K562 (cell line): ENCODE results near the gene CYP4F12. TPM values are rescaled to one million over a fixed set of nuclear protein-coding genes. Genes with fewer than 3 reads are reported as not detected.

Experiments used
- ATAC-seq: fragments of 200-7000 bp; cut with Tn5 transposase; 3 replicates; pipeline ENCODE4 v1.9.1; 2020; ENCODE audit warnings: moderate library complexity
- BruUV-seq: library from RNA; stranded (reverse); fragments of 400-500 nt; replicated peaks from 2 replicates; lab custom pipeline; 2021; lab: Mats Ljungman, UMichigan
- CTCF ChIA-PET: fragments of 300-600 bp; formaldehyde crosslinking; extraction: SDS; loops from one replicate; lab custom pipeline; 2021; ENCODE audit warnings: low intra/inter-chr PET ratio; lab: Yijun Ruan, JAX
- POLR2A ChIA-PET: fragments of 300-600, 350-650 bp; sonication (Branson Sonifier 250); formaldehyde crosslinking; extraction: SDS; loops from one replicate; lab custom pipeline; 2021; ENCODE audit warnings: antibody characterized with exemption, inconsistent platforms; lab: Yijun Ruan, JAX
- DNase-seq, 4 experiments: peaks; one replicate each; pipeline versions ENCODE4 v3.0.0 to v3.0.0-alpha.2; 2011 to 2018; ENCODE audit warnings: low spot score in 3 of 4, mixed read lengths in 3 of 4; ENCODE audit errors: extremely low read depth in 1 of 4
- FAIRE-seq: peaks from 2 replicates; lab custom pipeline; 2011; peaks lifted over from hg19 to GRCh38; lab: Jason Lieb, UNC
- H2AFZ ChIP-seq: 2 replicates; pipeline ENCODE4 v1.6.0; 2011; ENCODE audit warnings: low read depth, low read length, control low read depth, inconsistent platforms
- H3K27ac ChIP-seq: fragments of 200-600 bp; 3 replicates; pipeline ENCODE4 v1.8.0; 2011; ENCODE audit warnings: low read depth, mild to moderate bottlenecking, control low read depth, inconsistent platforms, low read length, moderate library complexity, mixed read lengths; ENCODE audit errors: extremely low read depth
- H3K27me3 ChIP-seq, 2 experiments: fragments of 300-600 bp in 1 of 2; 2 replicates in 1 of 2; 3 replicates in 1 of 2; pipeline versions ENCODE4 v1.6.0 to v1.8.0; 2011; ENCODE audit warnings: inconsistent platforms in 2 of 2, low read length in 2 of 2, mild to moderate bottlenecking in 1 of 2, mixed read lengths in 1 of 2, moderate library complexity in 1 of 2; ENCODE audit not compliant: control insufficient read depth in 2 of 2, insufficient read depth in 2 of 2
- H3K36me3 ChIP-seq: fragments of 300-600 bp; 3 replicates; pipeline ENCODE4 v1.8.0; 2011; ENCODE audit warnings: mild to moderate bottlenecking, low read length, inconsistent platforms; ENCODE audit not compliant: control insufficient read depth, insufficient read depth
- H3K4me1 ChIP-seq, 2 experiments: fragments of 200-600 bp in 1 of 2; replicated peaks in 1 of 2; 2 replicates in 1 of 2; 3 replicates in 1 of 2; pipeline versions ENCODE4 v1.5.1 to v1.8.0; 2011; ENCODE audit warnings: inconsistent platforms in 2 of 2, low read length in 2 of 2, mild to moderate bottlenecking in 1 of 2, mixed read lengths in 1 of 2, moderate library complexity in 1 of 2; ENCODE audit not compliant: control insufficient read depth in 2 of 2, insufficient read depth in 2 of 2
- H3K4me2 ChIP-seq: 2 replicates; pipeline ENCODE4 v1.6.1; 2011; ENCODE audit warnings: low read length, control low read depth, inconsistent platforms, mixed read lengths; ENCODE audit not compliant: insufficient read depth
- H3K4me3 ChIP-seq: fragments of 200-600 bp; sonication (generic), shearing (Covaris generic); 2 replicates; pipeline ENCODE4 v1.5.1; 2016; ENCODE audit warnings: control low read depth, inconsistent platforms
- H3K79me2 ChIP-seq: fragments of 200-600 bp; 3 replicates; pipeline ENCODE4 v1.8.0; 2011; ENCODE audit warnings: low read length, inconsistent platforms; ENCODE audit not compliant: control insufficient read depth, insufficient read depth
- H3K9ac ChIP-seq, 2 experiments: 2 replicates each; pipeline versions ENCODE4 v1.6.0 to v1.6.1; 2011; ENCODE audit warnings: low read depth in 2 of 2, low read length in 2 of 2, control low read depth in 1 of 2, inconsistent platforms in 1 of 2, mild to moderate bottlenecking in 1 of 2, mixed read lengths in 1 of 2; ENCODE audit not compliant: insufficient read depth in 1 of 2
- H3K9me1 ChIP-seq: one replicate; pipeline ENCODE4 v1.6.0; 2011; ENCODE audit warnings: inconsistent platforms, mild to moderate bottlenecking, low read length, moderate library complexity; ENCODE audit not compliant: control insufficient read depth, insufficient read depth
- H3K9me3 ChIP-seq: replicated peaks from 2 replicates; pipeline ENCODE4 v1.5.1; 2011; ENCODE audit warnings: low read depth, low read length, inconsistent platforms; ENCODE audit not compliant: control insufficient read depth, insufficient read depth
- H4K20me1 ChIP-seq: replicated peaks from 2 replicates; pipeline ENCODE4 v1.6.1; 2011; ENCODE audit warnings: low read length, inconsistent platforms, mixed read lengths; ENCODE audit not compliant: control insufficient read depth, insufficient read depth
- ADNP ChIP-seq: fragments of 200-800 bp; sonication (Bioruptor generic); IDR thresholded peaks from 2 replicates; pipeline ENCODE4 v1.6.1; 2016; ENCODE audit warnings: missing genetic modification characterization, missing compliant biosample characterization
- CREB1 ChIP-seq, 2 experiments: sonication (generic) in 1 of 2; formaldehyde crosslinking in 1 of 2; IDR thresholded peaks; 2 replicates each; pipeline versions ENCODE4 v1.6.1 to v1.8.0; 2012 to 2022; ENCODE audit warnings: inconsistent platforms in 1 of 2, mild to moderate bottlenecking in 1 of 2, missing genetic modification reagents in 1 of 2, moderate library complexity in 1 of 2
- DPF2 ChIP-seq: fragments of 450-650 bp; IDR thresholded peaks from 2 replicates; pipeline ENCODE4 v1.6.1; 2016
- ESRRB ChIP-seq: fragments of 250-450 bp; sonication (Bioruptor Pico); IDR thresholded peaks from 2 replicates; pipeline ENCODE4 v1.5.0; 2020; ENCODE audit warnings: mild to moderate bottlenecking, moderate library complexity, borderline replicate concordance
- FOXJ3 ChIP-seq: sonication (generic); formaldehyde crosslinking; IDR thresholded peaks from 2 replicates; pipeline ENCODE4 v1.4.0; 2020; ENCODE audit warnings: mild to moderate bottlenecking, missing genetic modification reagents
- JUND ChIP-seq, 2 experiments: IDR thresholded peaks; 2 replicates in 1 of 2; 3 replicates in 1 of 2; pipeline ENCODE4 v1.6.1; 2011; ENCODE audit warnings: borderline replicate concordance in 2 of 2, low read depth in 2 of 2, low read length in 2 of 2, improper control_type of control experiment in 1 of 2, missing biosample characterization in 1 of 2, missing genetic modification characterization in 1 of 2, missing genetic modification reagents in 1 of 2
- LCOR ChIP-seq: sonication (generic); formaldehyde crosslinking; IDR thresholded peaks from 2 replicates; pipeline ENCODE4 v1.8.0; 2022; ENCODE audit warnings: mild to moderate bottlenecking, missing genetic modification reagents
- SUPT5H ChIP-seq: fragments of 450-650 bp; IDR thresholded peaks from 2 replicates; pipeline ENCODE4 v1.6.1; 2016
- TAF7 ChIP-seq: fragments of 450-650 bp; IDR thresholded peaks from 2 replicates; pipeline ENCODE4 v1.6.1; 2016; ENCODE audit warnings: missing genetic modification characterization, missing compliant biosample characterization
- TCFL5 ChIP-seq: fragments of 250-450 bp; sonication (Bioruptor Pico); conservative IDR thresholded peaks from 2 replicates; pipeline ENCODE4 v1.6.1; 2021; ENCODE audit warnings: mild to moderate bottlenecking, moderate library complexity, matching md5 sums
- ZKSCAN1 ChIP-seq: fragments of 150-350 bp; IDR thresholded peaks from 2 replicates; pipeline ENCODE4 v1.6.1; 2016; ENCODE audit warnings: low read depth, low read length
- WGBS: fragments of 100-300 bp; shearing (Covaris generic); methylation state at CpG from one replicate; pipeline ENCODE4 v1.1.6; 2016; ENCODE audit warnings: low coverage, mixed read lengths; ENCODE audit not compliant: insufficient coverage; ENCODE audit errors: missing lambda C conversion rate; 5-methylcytosine and 5-hydroxymethylcytosine counted together
- in situ Hi-C: fragments of 300-500 bp; cut with MboI; formaldehyde crosslinking; loops from 4 replicates; pipeline ENCODE4 v1.15.0; 2018; ENCODE audit warnings: inconsistent platforms, mixed read lengths
- intact Hi-C: fragments of 100-400 bp; cut with micrococcal nuclease; formaldehyde crosslinking; loops from 2 replicates; pipeline ENCODE4 v1.14.2; 2022
- polyA plus RNA-seq, 8 experiments: library from polyadenylated mRNA; depleted of rRNA in 4 of 8; stranded (reverse) in 5 of 8; unstranded in 3 of 8; fragments of >200 nt; fragmentation: Nextera tagmentation in 2 of 8; fragmentation: Illumina TruSeq in 1 of 8; extraction: Ambion mirVana in 2 of 8; extraction: Trizol in 1 of 8; gene quantifications; 2 replicates each; pipeline versions ENCODE4 v1.2.1 to v1.2.3, GENCODE V29; 2011 to 2014; ENCODE audit warnings: inconsistent platforms in 1 of 8, missing spikeins in 1 of 8
- total RNA-seq, 7 experiments: library from RNA; depleted of rRNA in 6 of 7; stranded (reverse); fragments of >200 nt in 6 of 7; fragmentation: Illumina TruSeq in 2 of 7; extraction: Trizol in 2 of 7; gene quantifications; 2 replicates each; pipeline versions ENCODE4 v1.2.1 to v1.2.3, GENCODE V29; 2011 to 2021; ENCODE audit warnings: low replicate concordance in 1 of 7
- TF ChIP-seq, protein P1 (sequence below), 2 experiments: fragments of 450-650 bp; conservative IDR thresholded peaks; 2 replicates each; pipeline ENCODE4 v1.6.1; 2017; ENCODE audit warnings: mild to moderate bottlenecking in 2 of 2, moderate library complexity in 2 of 2

The CYP4F12 gene
- total and polyA plus RNA-seq, 9 of the 15 experiments (the other 6 are each of a cell fraction or from before 2014, with no cell fraction given), result not detected

DNA sequence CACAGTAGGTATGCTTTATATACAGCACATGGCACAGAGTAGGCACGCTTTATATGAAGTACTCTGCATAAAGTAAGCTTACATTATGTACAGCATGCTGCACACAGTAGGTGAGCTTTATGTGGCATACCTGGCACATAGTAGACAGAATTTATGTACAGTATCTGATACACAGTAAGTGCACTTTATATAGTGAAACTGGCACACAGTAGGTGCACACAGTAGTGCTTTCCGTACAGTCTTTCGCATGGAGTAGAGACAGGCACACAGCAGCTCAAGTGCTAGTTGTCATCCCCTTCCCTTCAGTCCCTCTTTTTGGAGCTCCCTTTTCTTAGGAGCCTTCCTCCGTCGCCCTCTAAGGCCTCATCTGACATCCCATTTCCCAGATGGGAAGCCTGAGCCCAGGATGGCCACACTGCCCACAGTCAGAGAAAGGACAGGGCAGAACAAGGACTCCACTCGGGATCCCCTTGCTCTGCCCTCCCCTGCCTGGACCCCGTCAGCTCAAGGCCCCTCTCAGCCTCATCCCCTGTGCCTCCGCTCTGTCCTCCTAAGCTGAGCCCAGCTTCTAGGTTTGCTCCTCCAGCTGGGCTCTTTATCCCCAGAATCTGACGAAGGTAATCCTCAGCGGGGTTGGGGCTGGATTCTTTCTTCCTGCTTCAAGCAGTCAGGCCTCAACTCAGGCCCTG lies 852 bp upstream of the CYP4F12 start:
- H3K4me3 ChIP-seq, result no peak overlapping the region
- no peaks in the 10 kb centered on the region for H3K27me3 ChIP-seq
- 19% methylated on average over 8 of the region's 10 CpGs for WGBS
- DNase-seq (no peak), FAIRE-seq (no peak)
- no peak overlapping the region for H3K4me2 ChIP-seq
- no peak overlapping the region for H2AFZ ChIP-seq
- no peak overlapping the region for H3K27ac ChIP-seq
- POLR2A ChIA-PET, result interaction anchor here (1.2 kb wide), 1 partner anchor 9 kb away, joined by 5 read pairs; no protein-coding TSS in a partner anchor
- H3K36me3 ChIP-seq, result no peaks in the 10 kb centered on the region
- BruUV-seq, result no TSS peak
- H3K4me1 ChIP-seq, result peaks cover 0 to 7% of the 10 kb centered on the region in 2 experiments; a peak in 2 of 5 replicates
- no peaks in the 10 kb centered on the region for H3K9me3 ChIP-seq
- intact Hi-C loops (no loop called here), in situ Hi-C loops (no loop called here)
- 0 out of 2 replicates have a peak, but pooled peaks cover 3% of the 10 kb centered on the region for H4K20me1 ChIP-seq
- H3K79me2 ChIP-seq, result no peaks in the 10 kb centered on the region
- H3K9ac ChIP-seq, result no peak overlapping the region
- no peaks in the 10 kb centered on the region for H3K9me1 ChIP-seq
- TF ChIP-seq ZKSCAN1, result peak; percentile 57; the same call in 1 of the 2 replicates
- no peak for TF ChIP-seq JUND (IDR thresholded peaks at IDR 0.05; ENCODE audit: borderline replicate concordance, low read depth, low read length)
- TF ChIP-seq JUND (tag; IDR thresholded peaks at IDR 0.05; ENCODE audit: borderline replicate concordance, low read depth, low read length), result no peak
- peak; percentile 51; the same call in 1 of the 2 replicates for TF ChIP-seq ADNP (tag)
- TF ChIP-seq, all 486 proteins: peak for 2
- CTCF ChIA-PET, result no interaction called here
- peak; percentile 36; the same call in 2 of the 3 replicates for ATAC-seq

DNA sequence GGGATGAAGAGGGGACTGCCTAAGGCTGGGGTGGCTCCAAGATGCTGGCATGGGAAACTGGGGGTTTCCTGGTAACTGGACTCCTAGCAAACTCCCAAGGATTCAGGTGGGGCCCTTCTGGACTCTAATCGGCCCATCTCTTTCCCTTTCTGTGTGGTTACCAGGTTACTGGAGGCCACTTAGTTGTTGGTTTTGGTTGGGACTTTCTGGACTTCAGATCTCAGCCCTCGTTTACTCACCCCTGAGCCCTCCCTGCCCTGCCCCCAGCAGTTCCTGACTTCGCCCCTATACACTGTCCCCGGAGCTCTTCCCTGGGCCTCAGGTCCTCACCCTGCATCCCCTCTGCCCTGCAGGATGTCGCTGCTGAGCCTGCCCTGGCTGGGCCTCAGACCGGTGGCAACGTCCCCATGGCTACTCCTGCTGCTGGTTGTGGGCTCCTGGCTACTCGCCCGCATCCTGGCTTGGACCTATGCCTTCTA lies 328 bp downstream of the CYP4F12 start:
- no peak overlapping the region for H3K4me2 ChIP-seq
- intact Hi-C loops, result no loop called here
- H3K9ac ChIP-seq, result no peak overlapping the region
- DNase-seq (no peak), ATAC-seq (peak; percentile 48), FAIRE-seq (no peak)
- in situ Hi-C loops, result no loop called here
- H3K27ac ChIP-seq, result no peak overlapping the region
- H3K9me3 ChIP-seq, result no peaks in the 10 kb centered on the region
- no peak overlapping the region for H2AFZ ChIP-seq
- WGBS, result 0% methylated on average over 7 of the region's 9 CpGs
- H3K9me1 ChIP-seq, result no peaks in the 10 kb centered on the region
- H3K27me3 ChIP-seq, result no peaks in the 10 kb centered on the region
- POLR2A ChIA-PET, result no interaction called here
- H3K36me3 ChIP-seq, result no peaks in the 10 kb centered on the region
- no peaks in the 10 kb centered on the region for H3K79me2 ChIP-seq
- CTCF ChIA-PET, result no interaction called here
- H3K4me3 ChIP-seq, result no peak overlapping the region
- 0 out of 2 replicates have a peak, but pooled peaks cover 3% of the 10 kb centered on the region for H4K20me1 ChIP-seq
- no TSS peak for BruUV-seq
- peaks cover 0 to 7% of the 10 kb centered on the region in 2 experiments; a peak in 2 of 5 replicates for H3K4me1 ChIP-seq
- TF ChIP-seq TCFL5 (CRISPR knock-in tag) (no peak), ESRRB (CRISPR knock-in tag) (no peak), DPF2 (no peak), TAF7 (tag) (no peak), SUPT5H (no peak), CREB1 (IDR thresholded peaks at IDR 0.05) (no peak), CREB1 (CRISPR knock-in tag; IDR thresholded peaks at IDR 0.05) (no peak), FOXJ3 (no peak), LCOR (CRISPR knock-in tag) (no peak)
- TF ChIP-seq, protein P1, sequence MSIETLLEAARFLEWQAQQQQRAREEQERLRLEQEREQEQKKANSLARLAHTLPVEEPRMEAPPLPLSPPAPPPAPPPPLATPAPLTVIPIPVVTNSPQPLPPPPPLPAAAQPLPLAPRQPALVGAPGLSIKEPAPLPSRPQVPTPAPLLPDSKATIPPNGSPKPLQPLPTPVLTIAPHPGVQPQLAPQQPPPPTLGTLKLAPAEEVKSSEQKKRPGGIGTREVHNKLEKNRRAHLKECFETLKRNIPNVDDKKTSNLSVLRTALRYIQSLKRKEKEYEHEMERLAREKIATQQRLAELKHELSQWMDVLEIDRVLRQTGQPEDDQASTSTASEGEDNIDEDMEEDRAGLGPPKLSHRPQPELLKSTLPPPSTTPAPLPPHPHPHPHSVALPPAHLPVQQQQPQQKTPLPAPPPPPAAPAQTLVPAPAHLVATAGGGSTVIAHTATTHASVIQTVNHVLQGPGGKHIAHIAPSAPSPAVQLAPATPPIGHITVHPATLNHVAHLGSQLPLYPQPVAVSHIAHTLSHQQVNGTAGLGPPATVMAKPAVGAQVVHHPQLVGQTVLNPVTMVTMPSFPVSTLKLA (conservative IDR thresholded peaks at IDR 0.05), result no peak
